ENCODE results near the gene ZFPM1.

- TF ChIP-seq POLR2AphosphoS5 (IDR thresholded peaks at IDR 0.05) (no peak), CTCF (IDR thresholded peaks at IDR 0.05) (no peak)
Observed at GRCh38 chr16:88539652-88540345, 86.7 kb downstream of the ZFPM1 start.

Data from prostate gland (tissue), 2 donors.